ENCODE data around the gene ADCK1. TPM values are rescaled to one million over a fixed set of nuclear protein-coding genes. Genes with fewer than 3 reads are reported as not detected.

Gene ADCK1
- total and polyA plus RNA-seq, 4 donors = 5.7 to 8.8 (median 7.0) TPM

DNA sequence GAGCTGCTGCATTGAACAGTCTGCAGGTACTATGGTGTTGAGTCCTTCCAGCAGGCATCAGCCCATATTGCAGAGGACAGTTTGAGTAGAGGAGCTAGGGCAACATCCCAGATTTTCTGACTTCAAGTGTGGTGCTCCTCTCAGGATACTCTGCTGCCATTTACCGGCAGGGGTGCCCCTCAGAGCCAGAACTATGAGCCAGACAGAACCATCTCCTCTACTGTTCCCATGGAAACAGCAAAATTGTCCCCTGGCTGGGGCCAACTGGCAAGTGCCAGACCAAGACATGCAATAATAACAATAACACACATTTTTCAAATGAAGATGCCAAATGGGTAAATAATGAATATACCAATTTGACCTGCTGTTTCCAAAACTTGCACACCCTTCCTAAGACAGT, 102.9 kb downstream of the ADCK1 start:
- 94 to 95% methylated on average over 1 of the region's 1 CpG for WGBS, 2 donors
- Histone ChIP-seq H3K27me3 (ENCODE audit: control insufficient read depth in 3 of 3, insufficient read depth in 3 of 3, low read length in 2 of 3) (no peaks in the 10 kb centered on the region), H3K9me3 (ENCODE audit: control insufficient read depth in 4 of 4, insufficient read depth in 3 of 4, low read length in 3 of 4) (no peaks in the 10 kb centered on the region), H3K9ac (ENCODE audit: insufficient read depth in 1 of 2, low read length in 2 of 2) (no peak overlapping the region), H3K4me1 (ENCODE audit: control insufficient read depth in 5 of 5, insufficient read depth in 5 of 5, low read length in 5 of 5) (no peaks in the 10 kb centered on the region), H3K36me3 (ENCODE audit: control insufficient read depth in 4 of 4, insufficient read depth in 4 of 4, low read length in 4 of 4) (peaks cover 0 to 2% (median 0%) of the 10 kb centered on the region in 4 donors), H3K27ac (ENCODE audit: low read depth in 1 of 2, low read length in 1 of 2) (no peak overlapping the region), H3K4me3 (no peak overlapping the region)
- TF ChIP-seq CTCF (IDR thresholded peaks at IDR 0.05; ENCODE audit: control extremely low read depth, extremely low read depth) = no peak
- DNase-seq (no peak), ATAC-seq (ENCODE audit: insufficient read depth, low FRiP score) (no peak)

DNA sequence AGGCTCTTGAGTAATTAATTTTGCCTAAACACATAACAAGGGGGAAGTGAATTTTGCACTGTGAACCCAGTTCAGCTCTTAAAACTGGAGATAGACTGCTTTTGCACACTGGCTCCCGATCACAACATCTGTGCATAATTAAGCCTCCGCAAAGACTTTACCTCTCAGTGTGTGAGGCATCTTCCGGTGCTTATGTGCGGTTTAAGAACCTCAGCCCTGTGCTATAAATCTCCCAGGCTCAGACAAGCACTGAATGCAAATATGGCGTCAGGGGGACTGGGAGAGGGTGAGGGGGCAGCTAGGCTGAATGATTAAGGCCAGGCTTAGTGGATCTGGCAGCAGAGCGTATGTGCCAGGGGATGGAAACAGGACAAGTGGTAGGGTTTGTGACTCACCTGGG, 103.3 kb downstream of the ADCK1 start:
- no peak overlapping the region for H3K9ac ChIP-seq (ENCODE audit: insufficient read depth in 1 of 2, low read length in 2 of 2)
- DNase-seq = no peak
- no peak overlapping the region for H3K27ac ChIP-seq (ENCODE audit: low read depth in 1 of 2, low read length in 1 of 2)
- H3K4me3 ChIP-seq = no peak overlapping the region
- no peak for TF ChIP-seq CTCF (IDR thresholded peaks at IDR 0.05; ENCODE audit: control extremely low read depth, extremely low read depth)
- ATAC-seq (ENCODE audit: insufficient read depth, low FRiP score) = no peak
- no peaks in the 10 kb centered on the region for H3K4me1 ChIP-seq (ENCODE audit: control insufficient read depth in 5 of 5, insufficient read depth in 5 of 5, low read length in 5 of 5)
- H3K27me3 ChIP-seq (ENCODE audit: control insufficient read depth in 3 of 3, insufficient read depth in 3 of 3, low read length in 2 of 3) = no peaks in the 10 kb centered on the region
- WGBS, 2 donors = 80 to 90% methylated on average over 6 of the region's 6 CpGs
- peaks cover 0 to 3% (median 0%) of the 10 kb centered on the region in 4 donors for H3K36me3 ChIP-seq (ENCODE audit: control insufficient read depth in 4 of 4, insufficient read depth in 4 of 4, low read length in 4 of 4)
- no peaks in the 10 kb centered on the region for H3K9me3 ChIP-seq (ENCODE audit: control insufficient read depth in 4 of 4, insufficient read depth in 3 of 4, low read length in 3 of 4)

GRCh38 chr14:77903937-77904617, 104.2 kb downstream of the ADCK1 start:
- DNase-seq (no peak), ATAC-seq (ENCODE audit: insufficient read depth, low FRiP score) (no peak)
- 81 to 86% methylated on average over 8 of the region's 8 CpGs for WGBS, 2 donors
- no peak overlapping the region for H3K9ac ChIP-seq (ENCODE audit: insufficient read depth in 1 of 2, low read length in 2 of 2)
- no peaks in the 10 kb centered on the region for H3K4me1 ChIP-seq (ENCODE audit: control insufficient read depth in 5 of 5, insufficient read depth in 5 of 5, low read length in 5 of 5)
- H3K4me3 ChIP-seq = no peak overlapping the region
- TF ChIP-seq CTCF (IDR thresholded peaks at IDR 0.05; ENCODE audit: control extremely low read depth, extremely low read depth) = no peak
- no peak overlapping the region for H3K27ac ChIP-seq (ENCODE audit: low read depth in 1 of 2, low read length in 1 of 2)
- H3K27me3 ChIP-seq (ENCODE audit: control insufficient read depth in 3 of 3, insufficient read depth in 3 of 3, low read length in 2 of 3) = no peaks in the 10 kb centered on the region
- H3K9me3 ChIP-seq (ENCODE audit: control insufficient read depth in 4 of 4, insufficient read depth in 3 of 4, low read length in 3 of 4) = no peaks in the 10 kb centered on the region
- H3K36me3 ChIP-seq (ENCODE audit: control insufficient read depth in 4 of 4, insufficient read depth in 4 of 4, low read length in 4 of 4) = peaks cover 0 to 3% (median 0%) of the 10 kb centered on the region in 4 donors

DNA sequence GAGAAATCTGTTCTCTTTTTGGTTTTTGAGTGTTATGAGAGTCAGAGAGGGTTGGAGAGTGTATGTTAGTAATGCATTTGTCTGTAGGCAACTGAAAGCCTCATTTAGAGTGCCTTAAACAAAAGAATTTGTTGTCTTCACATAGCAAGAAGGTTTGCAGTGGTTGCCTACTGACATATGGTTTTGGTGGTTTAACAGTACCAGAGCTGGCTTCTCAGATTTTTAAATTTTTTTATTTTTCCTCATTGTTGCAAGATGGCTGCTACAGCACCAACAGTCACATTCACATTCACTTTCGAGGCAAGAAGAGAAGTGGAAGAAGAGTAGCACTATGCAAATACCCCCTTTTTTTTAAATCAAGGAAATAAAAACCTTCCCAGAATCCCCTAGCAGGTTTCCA, 106.5 kb downstream of the ADCK1 start:
- Histone ChIP-seq H3K4me1 (ENCODE audit: control insufficient read depth in 5 of 5, insufficient read depth in 5 of 5, low read length in 5 of 5) (no peaks in the 10 kb centered on the region), H3K36me3 (ENCODE audit: control insufficient read depth in 4 of 4, insufficient read depth in 4 of 4, low read length in 4 of 4) (peaks cover 0 to 3% (median 0%) of the 10 kb centered on the region in 4 donors), H3K4me3 (no peak overlapping the region), H3K9me3 (ENCODE audit: control insufficient read depth in 4 of 4, insufficient read depth in 3 of 4, low read length in 3 of 4) (peaks cover 0 to 2% (median 0%) of the 10 kb centered on the region in 4 donors), H3K9ac (ENCODE audit: insufficient read depth in 1 of 2, low read length in 2 of 2) (no peak overlapping the region), H3K27me3 (ENCODE audit: control insufficient read depth in 3 of 3, insufficient read depth in 3 of 3, low read length in 2 of 3) (no peaks in the 10 kb centered on the region), H3K27ac (ENCODE audit: low read depth in 1 of 2, low read length in 1 of 2) (no peak overlapping the region)
- ATAC-seq (ENCODE audit: insufficient read depth, low FRiP score) (no peak), DNase-seq (no peak)
- 94 to 100% methylated on average over 1 of the region's 1 CpG for WGBS, 2 donors
- no peak for TF ChIP-seq CTCF (IDR thresholded peaks at IDR 0.05; ENCODE audit: control extremely low read depth, extremely low read depth)

All from lung (tissue), 12 donors.